HG03558 (cell line): ENCODE results near the gene TBC1D19.
A peak's percentile ranks its signal among the peaks of the same experiment; 100 is the strongest.

Experiments used
- ATAC-seq: cut with Tn5 transposase; IDR thresholded peaks from one replicate; pipeline ENCODE4 v1.9.1; 2021; ENCODE audit warnings: moderate number of reproducible peaks; ENCODE audit not compliant: unreplicated experiment; ENCODE audit errors: extremely low read depth

TBC1D19 gene

DNA sequence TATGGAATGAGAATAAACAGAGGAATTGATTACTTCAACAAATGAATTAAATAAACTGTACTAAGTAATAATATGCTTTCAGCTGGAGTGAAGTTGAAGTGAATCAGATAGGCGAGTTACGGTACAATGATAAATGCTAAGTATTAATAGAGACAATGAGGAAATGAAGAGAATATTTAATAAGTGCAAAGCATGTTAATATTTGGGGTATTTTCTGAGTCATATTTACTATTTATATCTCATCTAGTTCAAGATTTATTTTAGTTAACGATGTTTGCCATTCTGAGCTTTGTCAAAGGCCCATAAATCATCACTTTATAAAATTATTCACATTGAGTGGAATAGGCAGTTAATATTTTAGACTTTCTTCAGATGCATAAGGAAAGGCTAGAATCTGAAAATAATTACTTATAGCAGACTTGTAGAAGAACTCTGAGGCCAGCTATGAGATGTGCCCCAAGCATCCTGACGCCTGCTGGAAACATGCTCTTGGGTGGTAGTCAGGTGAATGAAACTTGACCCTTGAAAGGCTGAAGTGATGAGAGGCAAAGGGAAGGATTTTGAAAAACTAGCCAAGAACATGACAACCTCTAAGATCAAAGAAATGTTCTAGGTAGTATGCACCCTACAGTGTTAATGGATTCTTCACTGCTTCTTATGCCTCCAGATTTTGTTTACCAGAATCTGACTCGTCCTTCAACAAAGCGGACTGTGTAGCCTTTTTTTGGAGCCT lies 142.9 kb downstream of the TBC1D19 start:
- no peak for ATAC-seq

DNA sequence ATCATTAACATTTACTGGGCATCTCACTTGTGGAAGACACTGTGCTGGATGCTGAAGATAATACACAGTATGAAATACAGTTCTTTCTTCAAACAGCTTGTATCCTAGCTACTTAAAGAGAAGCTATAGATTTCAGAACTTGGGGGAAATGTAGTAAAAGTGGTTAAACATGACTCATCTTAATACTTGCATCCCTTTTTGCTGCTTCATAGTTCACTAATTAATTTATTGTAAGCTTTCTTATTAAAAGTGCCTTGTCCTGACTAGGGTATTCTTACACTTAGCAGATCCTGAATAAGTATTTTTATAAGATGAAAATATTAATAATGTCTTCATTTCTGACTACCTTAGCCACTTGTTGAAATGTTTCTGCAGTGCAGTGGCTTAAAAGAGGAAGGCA lies 144.0 kb downstream of the TBC1D19 start:
- no peak for ATAC-seq

DNA sequence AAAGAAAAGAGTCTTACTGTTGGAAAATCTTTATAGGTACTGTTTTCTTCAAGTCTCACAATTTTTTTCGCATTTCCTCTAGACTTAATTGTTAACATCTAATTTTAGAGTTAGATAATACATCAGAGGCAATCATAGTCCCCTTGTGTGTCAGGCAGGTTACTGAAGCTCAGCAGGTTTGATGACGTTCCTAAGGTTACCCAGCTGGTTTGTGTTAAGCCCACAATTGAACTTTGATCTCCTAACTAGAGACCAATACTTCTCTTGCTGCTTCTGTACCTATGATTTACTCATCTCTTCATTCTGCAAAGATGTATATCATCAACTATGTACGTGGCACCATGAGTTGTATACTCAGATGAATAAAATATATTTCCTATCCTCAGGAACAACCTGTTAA lies 145.1 kb downstream of the TBC1D19 start:
- no peak for ATAC-seq

DNA sequence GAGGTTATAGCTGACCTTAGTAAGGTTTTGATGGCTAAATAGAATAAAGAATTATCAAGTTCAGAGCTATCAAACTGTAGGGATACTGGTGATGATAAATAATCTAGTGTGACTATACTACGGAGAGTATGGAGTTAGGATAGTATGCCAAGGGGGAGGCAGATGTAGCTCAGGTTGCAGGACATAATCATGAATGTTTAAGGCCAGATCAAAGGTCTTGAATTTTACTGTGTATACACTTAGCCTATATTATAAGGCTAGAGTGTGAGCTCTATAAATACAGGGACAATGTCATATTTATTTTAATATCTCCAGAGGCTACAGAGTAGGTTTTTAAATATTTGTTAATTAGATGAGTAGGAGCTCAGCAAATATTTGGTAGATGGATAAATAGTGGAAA lies 145.7 kb downstream of the TBC1D19 start:
- ATAC-seq = no peak

DNA sequence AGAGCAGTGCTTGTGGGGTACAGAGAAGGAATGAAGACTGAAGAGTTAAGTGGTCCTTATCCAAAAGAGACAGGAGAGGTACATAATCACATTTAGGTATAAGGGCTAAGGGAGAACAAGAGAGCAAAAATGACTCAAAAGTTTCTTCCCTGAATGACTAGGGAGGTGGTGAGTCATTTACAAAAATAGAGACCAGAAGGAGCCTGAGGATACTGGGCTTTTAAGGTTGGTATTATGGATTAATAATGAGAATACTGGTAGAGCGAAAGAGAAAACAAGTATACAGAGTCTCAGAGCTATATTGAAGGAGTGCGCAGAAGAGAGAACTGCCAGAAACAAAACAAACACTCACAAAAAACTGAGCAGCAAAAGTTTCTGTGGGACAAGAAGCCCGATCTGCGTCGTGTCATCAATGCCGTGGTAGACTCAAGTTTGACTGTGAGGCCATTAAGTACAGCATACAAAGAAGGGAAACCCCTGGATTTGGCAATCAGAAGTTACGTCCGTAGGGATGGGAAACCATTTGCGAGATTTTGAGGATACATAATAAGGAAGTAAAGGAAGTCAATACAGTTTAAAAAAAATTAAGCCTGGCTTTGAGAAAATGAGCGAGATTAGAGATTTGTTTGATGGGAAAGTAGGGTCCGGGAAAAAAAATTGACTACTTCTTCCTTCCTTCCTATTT lies 147.6 kb downstream of the TBC1D19 start:
- ATAC-seq = peak; percentile 96

DNA sequence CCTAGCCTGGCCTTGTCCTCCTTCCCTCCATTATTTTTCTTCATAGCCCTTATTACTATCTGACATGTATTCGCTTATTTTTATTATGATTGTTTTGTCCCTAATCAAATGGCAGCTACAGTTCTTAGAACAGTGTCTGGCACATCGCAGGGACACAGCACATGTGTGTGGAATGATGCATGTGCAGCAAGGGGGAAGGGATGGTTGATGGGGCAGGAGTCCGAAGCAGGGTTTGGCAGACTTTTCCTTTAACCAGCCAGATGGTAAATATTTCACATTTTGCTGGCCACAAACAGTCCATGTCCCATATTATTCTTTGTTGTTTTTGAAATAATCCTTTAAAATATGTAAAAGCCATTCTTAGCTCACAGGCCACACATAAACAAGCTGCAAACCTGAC lies 148.5 kb downstream of the TBC1D19 start:
- ATAC-seq = no peak

DNA sequence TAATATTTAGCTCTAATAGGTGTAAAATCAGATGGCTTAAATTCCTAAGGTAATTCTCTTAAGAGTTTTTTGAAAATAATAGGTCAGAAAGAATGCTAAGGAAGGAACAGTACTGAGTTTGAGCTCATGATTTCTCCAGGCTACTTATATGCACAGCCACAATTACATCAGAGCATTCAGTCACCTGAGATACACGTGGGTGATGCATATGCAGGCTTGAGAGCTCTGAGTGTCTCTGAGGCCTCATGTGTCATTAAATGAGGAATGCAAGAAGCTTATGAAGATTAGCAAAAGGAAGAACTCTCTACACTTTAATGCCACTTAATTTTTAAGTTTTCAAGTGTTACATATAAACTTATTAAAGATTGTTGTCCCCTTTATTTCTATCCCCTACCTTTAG lies 152.7 kb downstream of the TBC1D19 start:
- ATAC-seq = no peak

DNA sequence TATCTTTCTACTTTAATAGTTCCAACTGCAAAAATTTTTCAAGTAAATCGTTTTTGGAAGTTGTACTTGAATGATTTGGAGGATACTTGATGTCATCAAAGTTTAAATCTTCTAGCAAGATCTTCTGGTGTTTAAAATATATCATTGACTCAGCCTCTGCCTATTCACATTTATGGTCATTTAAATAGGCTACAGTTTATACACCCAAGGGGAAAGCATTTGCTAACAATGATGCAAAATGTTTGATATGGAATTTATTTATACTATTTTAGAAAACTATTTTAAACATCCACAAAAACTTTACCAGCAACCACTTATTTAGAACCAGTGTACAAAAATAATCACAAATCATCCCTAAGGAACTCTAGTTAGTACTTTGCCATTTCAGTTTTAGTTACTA lies 153.5 kb downstream of the TBC1D19 start:
- ATAC-seq = no peak

DNA sequence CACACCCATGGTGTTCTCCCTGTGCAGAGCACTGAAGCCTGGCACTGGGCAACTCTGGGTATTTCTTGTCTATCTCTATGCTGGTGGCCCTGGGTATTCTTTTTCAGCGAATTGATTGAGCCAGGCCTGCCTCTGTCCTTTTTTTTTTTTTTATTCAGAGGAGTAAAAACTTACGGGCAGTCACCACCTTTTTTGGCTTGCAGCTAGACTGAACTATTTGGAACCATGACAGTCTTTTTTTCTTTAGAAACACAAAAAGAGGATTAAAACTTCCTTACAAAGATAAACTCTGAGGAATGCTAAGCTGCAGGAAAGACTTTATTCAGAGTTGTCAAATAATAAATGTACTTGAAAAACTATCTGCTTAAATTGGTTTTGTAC lies 157.6 kb downstream of the TBC1D19 start:
- no peak for ATAC-seq

DNA sequence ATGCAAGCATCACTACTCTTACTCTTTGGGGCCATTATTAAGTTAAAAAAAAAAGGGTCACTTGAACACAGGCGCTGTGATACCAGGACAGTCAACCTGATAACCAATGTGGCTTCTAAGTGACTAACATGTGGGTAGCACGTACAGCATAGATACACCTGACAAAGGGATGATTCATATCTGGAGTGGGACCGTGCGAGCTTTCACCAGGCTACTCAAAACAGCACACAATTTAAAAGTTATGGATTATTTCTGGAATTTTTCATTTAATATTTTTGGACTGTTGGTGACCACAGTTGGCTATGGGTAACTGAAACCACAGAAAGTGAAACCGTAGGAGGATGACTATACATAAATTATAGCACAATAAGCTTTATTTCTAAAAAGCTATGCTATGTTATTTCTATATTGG lies 162.9 kb downstream of the TBC1D19 start:
- ATAC-seq = peak; percentile 98

DNA sequence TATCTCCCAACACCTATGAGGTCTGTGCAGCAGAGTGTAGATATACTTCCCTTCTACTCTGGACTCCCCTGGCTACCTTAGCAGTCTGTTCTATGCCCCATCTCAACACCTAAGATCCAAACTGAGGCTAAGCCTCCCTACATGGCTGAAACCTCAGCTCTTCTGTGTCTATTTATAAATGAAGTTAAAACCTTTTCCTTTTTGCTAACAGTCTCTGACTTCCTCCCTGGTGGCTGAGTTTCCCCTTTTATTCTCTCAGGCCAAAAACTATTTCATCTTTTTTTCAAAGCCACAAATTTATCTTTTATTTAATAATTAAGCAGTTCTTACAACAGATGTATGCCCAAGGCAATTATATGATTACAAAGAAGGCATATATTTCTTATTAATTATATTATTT lies 164.9 kb downstream of the TBC1D19 start:
- ATAC-seq = no peak

DNA sequence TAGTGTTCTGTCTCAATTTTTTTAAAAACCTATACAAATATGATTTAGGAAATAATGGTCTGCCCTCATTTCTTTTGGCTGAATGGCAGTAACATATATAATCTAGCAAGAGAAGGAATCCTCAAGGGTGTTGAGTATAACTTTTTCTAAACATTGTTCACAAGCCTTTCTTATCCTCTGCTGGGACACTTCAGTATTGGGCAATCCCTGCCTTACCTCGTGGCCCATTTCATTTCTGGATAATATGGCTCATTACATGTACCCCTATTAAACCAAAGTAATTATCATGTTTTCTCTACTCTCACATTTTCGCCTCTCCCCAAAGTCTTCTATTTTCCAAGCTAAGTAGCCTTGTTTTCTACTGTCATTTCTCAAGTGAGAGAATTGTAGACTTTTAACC lies 166.0 kb downstream of the TBC1D19 start:
- ATAC-seq = no peak

DNA sequence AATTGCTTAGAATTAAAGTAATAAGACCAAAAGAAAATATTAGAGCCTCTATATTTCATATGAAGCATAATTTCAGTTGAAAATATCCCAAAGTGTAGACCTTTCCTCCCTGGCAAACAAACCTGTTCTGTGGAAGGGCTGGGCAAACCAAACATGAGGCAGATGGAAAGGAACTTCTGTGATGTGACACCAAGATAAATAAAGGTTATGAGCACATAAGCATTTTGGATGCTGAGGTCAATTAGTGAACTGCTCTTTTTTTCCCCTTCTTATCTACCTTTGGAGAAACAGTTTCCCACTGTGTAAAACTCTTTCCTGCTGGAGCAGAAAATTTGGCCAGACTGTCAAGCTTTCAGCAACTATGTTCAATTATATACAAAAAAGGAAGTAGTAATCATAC lies 167.1 kb downstream of the TBC1D19 start:
- no peak for ATAC-seq

DNA sequence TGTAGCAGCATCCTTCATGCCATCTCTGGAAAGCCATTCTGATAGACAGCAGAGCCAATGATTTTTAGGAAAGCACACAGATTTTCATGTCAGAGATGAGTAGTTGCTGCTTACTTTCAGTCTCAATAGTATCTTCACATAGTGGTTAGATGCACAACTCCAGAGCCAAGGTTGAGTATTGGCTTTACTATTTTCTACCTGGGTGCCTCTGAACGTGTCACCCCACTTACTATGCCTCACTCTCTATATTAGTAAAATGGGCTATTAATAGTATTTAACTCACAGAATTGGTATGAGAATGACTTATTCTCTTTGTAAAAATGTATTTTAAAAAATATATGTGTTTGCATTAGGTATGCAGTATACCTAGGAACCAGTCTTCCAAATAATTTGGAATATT lies 168.0 kb downstream of the TBC1D19 start:
- ATAC-seq = peak; percentile 85

DNA sequence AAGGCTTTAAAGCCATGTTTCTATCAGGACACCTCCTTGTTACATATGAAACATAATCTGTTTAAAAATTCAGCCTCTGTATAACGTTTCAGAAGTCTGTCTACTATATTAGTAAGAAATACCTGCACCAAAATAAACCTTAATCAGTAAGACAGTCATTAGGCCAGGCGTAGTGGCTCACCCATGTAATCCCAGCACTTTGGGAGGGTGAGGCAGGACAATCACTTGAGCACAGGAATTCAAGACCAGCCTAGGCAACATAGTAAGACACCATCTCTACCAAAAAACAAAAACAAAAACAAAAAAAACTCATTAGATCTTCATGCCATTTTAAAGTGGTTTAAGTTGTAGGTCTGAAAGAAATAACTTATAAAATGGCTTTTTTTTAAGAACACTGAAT lies 169.3 kb downstream of the TBC1D19 start:
- no peak for ATAC-seq

DNA sequence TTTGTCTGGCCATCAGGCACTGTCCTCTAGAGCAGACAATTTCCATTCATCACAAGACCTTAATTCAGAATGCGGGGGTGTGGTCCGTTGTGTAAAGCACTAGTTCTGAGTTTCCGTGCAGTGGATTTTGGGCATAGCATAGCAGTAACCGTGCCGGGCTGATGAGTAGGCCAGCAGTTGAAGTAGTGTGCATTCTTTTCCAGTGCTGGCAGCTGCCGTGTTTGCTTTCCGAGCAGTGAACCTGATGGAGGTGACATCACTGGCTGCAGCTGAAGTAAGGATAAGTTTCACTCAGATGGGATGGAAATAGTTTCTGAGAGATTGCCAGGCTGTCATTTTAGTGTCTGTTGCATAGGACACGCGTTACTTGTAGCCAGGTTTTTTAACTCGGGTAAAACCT lies 169.7 kb downstream of the TBC1D19 start:
- ATAC-seq = no peak

DNA sequence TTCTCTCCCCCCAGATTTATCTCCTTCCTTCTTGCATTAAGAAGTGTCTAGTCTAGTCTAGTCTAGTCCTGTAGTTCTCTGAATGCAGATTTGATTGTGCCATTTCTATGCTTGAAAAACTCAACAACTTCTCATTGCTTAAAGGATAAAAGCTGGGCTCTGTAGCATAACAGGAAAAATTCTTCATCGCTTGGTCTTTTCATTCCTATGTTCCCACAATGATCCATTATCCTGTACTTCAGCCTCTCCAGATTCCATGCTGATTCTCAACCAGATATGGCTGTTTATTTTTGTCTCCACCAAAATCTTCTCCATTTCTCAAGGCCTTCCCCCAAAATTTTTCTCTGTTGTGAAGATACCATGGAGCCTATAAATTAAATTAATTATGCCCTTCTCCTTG lies 173.9 kb downstream of the TBC1D19 start:
- no peak for ATAC-seq

DNA sequence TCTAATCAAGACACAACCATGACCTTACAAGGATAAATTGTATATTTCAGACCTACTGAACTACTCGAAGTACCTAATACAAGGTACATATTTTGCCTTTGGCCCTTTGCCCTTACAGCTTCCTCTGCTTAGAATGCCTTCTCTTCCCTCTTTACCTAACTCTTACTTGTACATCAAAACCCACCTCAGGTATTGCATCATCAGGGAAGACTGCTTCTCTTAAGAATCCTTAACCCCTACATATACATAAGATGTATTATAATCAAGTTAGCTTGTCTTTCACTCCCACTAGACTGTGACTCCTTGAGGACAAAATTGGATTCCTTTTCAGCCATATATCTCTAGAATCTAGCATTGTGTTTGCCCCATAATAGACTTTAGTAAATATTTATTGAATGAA lies 175.0 kb downstream of the TBC1D19 start:
- no peak for ATAC-seq

DNA sequence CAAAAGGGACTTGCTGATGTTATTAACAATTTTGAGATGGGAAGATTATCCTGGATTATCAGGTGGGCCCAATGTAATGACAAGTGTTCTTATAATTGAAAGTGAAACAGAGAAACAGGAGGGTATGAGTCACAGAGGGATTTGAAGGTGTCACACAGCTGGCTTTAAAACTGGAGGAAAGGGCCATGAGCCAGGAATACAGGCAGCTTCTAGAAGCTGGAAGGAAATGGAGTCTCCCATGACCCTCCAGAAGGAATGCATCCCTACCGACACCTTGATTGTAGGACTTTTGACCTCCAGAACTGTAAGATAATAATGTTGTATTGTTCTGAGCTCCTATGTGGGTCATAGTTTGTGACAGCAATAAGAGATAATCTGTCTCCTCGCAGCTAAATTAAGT lies 178.8 kb downstream of the TBC1D19 start:
- no peak for ATAC-seq

DNA sequence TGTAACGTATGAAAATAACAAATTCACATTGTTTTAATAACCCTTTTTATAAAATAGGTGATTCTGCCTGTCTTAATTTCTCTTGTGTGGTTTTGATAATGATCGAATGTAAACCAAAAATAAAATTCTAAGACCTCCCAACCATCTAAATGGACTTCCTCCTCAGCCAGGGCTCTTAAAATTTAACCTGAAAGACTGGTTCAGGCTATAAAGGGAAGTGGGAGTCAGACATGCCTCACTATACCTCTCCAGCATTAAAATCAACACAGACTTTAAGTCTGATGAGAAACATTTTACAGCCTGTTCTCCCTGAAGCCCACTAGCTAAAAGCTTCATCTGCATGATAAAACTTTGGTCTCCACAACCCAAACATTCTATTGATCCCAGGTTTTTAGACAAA lies 179.2 kb downstream of the TBC1D19 start:
- ATAC-seq = no peak

DNA sequence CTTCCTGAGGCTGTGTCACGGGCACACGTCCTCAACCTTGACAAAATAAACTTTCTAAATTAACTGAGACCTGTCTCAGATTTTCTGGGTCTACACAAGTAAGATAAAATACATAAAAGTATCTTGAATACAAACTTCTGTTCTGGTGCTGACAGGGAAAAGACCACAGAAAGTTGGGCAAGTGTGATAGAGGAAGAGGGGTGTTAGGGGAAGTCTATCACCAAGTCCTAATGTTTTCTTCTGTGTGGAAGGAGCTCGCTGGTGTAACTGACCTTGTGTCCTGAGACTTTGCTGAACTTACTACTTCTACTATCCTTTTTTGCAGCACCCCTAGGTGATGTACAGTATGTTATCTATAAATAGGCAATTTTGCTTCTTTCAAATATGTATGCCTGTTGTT lies 179.8 kb downstream of the TBC1D19 start:
- no peak for ATAC-seq

DNA sequence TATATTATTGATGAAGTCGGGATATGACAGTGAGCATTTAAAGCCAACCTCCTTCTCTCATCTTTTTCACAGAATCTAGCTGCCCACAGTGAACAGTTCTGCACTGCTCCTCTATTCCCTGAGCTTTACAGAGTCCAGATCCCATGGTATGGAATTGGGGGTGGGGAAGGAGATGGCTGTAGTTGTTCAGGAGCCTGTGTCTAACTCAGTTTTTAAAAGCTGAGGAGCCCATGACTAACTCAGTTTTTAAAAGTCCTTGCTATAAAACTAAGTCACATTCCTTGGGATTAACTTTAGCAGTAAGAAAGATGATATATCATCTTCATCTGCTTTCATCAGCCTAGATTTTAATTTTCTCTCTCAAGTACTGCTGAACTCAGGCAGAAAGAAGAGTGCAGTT lies 180.3 kb downstream of the TBC1D19 start:
- no peak for ATAC-seq
